Mesendoderm (in vitro differentiated cells): ENCODE results near the gene TDP1.

Source experiments
- DNase-seq: peaks from one replicate; pipeline ENCODE4 v3.0.0; 2013
- H2AK5ac ChIP-seq: 2 replicates; pipeline ENCODE4 v1.6.1; 2013; ENCODE audit warnings: low read length, inconsistent platforms
- H2BK120ac ChIP-seq: 2 replicates; pipeline ENCODE4 v1.6.1; 2013; ENCODE audit warnings: low read depth, mild to moderate bottlenecking, low read length, moderate library complexity, mixed read lengths
- H2BK15ac ChIP-seq: replicated peaks from 2 replicates; pipeline ENCODE4 v1.6.1; 2013; ENCODE audit warnings: low read depth, mild to moderate bottlenecking, moderate library complexity
- H2BK5ac ChIP-seq: 2 replicates; pipeline ENCODE4 v1.6.1; 2013; ENCODE audit warnings: low read length, inconsistent platforms
- H3K18ac ChIP-seq: 2 replicates; pipeline ENCODE4 v1.6.1; 2013; ENCODE audit warnings: mild to moderate bottlenecking, low read length, mixed read lengths
- H3K23ac ChIP-seq: one replicate; pipeline ENCODE4 v1.6.1; 2013; ENCODE audit warnings: low read length
- H3K27ac ChIP-seq: 2 replicates; pipeline ENCODE4 v1.5.1; 2013; ENCODE audit warnings: low read depth, mild to moderate bottlenecking, inconsistent platforms, low read length, moderate library complexity
- H3K27me3 ChIP-seq: 2 replicates; pipeline ENCODE4 v1.6.1; 2013; ENCODE audit warnings: low read length, control low read depth, mild to moderate bottlenecking, inconsistent platforms; ENCODE audit not compliant: insufficient read depth, poor library complexity
- H3K36me3 ChIP-seq: 2 replicates; pipeline ENCODE4 v1.6.1; 2013; ENCODE audit warnings: low read length, inconsistent platforms; ENCODE audit not compliant: control insufficient read depth, insufficient read depth
- H3K4ac ChIP-seq: one replicate; pipeline ENCODE4 v1.6.1; 2013; ENCODE audit warnings: low read depth, mild to moderate bottlenecking, low read length, moderate library complexity
- H3K4me1 ChIP-seq: 2 replicates; pipeline ENCODE4 v1.6.1; 2013; ENCODE audit warnings: low read depth, low read length, inconsistent platforms; ENCODE audit not compliant: control insufficient read depth
- H3K4me2 ChIP-seq: 2 replicates; pipeline ENCODE4 v1.6.1; 2013; ENCODE audit warnings: low read length
- H3K4me3 ChIP-seq: 2 replicates; pipeline ENCODE4 v1.5.1; 2013; ENCODE audit warnings: mild to moderate bottlenecking, low read length
- H3K56ac ChIP-seq: one replicate; pipeline ENCODE4 v1.6.1; 2013; ENCODE audit warnings: low read length
- H3K79me1 ChIP-seq: 2 replicates; pipeline ENCODE4 v1.6.1; 2013; ENCODE audit warnings: low read length, inconsistent platforms
- H3K79me2 ChIP-seq: 2 replicates; pipeline ENCODE4 v1.6.1; 2013; ENCODE audit warnings: mild to moderate bottlenecking, low read length; ENCODE audit not compliant: control insufficient read depth, insufficient read depth
- H3K9ac ChIP-seq: 2 replicates; pipeline ENCODE4 v1.6.1; 2013; ENCODE audit warnings: low read length, inconsistent platforms
- H4K5ac ChIP-seq: one replicate; pipeline ENCODE4 v1.6.1; 2013; ENCODE audit warnings: low read length
- H4K8ac ChIP-seq: one replicate; pipeline ENCODE4 v1.6.1; 2013; ENCODE audit warnings: low read depth, mild to moderate bottlenecking, control low read depth, low read length, moderate library complexity
- WGBS: extraction: QIAGEN DNeasy Blood & Tissue Kit; methylation state at CpG from one replicate; pipeline ENCODE4 v1.1.7; 2013; ENCODE audit warnings: low lambda C conversion rate, missing lambda C conversion rate; ENCODE audit not compliant: insufficient coverage; ENCODE audit errors: extremely low coverage; 5-methylcytosine and 5-hydroxymethylcytosine counted together

The TDP1 gene

GRCh38 chr14:90034835-90035525, 79.3 kb downstream of the TDP1 start:
- no peak overlapping the region for H2AK5ac ChIP-seq
- no peak overlapping the region for H3K27ac ChIP-seq
- H3K4me3 ChIP-seq: no peak overlapping the region
- H2BK120ac ChIP-seq: no peak overlapping the region
- H3K23ac ChIP-seq: peak overlapping the region; percentile 57
- H3K9ac ChIP-seq: no peak overlapping the region
- H3K79me1 ChIP-seq: no peaks in the 10 kb centered on the region
- H3K79me2 ChIP-seq: no peaks in the 10 kb centered on the region
- H3K4ac ChIP-seq: no peak overlapping the region
- no CpG with 5 or more reads among the region's 6 CpGs for WGBS
- H4K8ac ChIP-seq: no peak overlapping the region
- no peak overlapping the region for H3K18ac ChIP-seq
- peak overlapping the region; percentile 38 for H3K56ac ChIP-seq
- H3K4me1 ChIP-seq: peaks cover 3% of the 10 kb centered on the region
- peaks cover 1% of the 10 kb centered on the region for H3K36me3 ChIP-seq
- DNase-seq: peak; percentile 11
- no peak overlapping the region for H3K4me2 ChIP-seq
- no peaks in the 10 kb centered on the region for H3K27me3 ChIP-seq
- H4K5ac ChIP-seq: no peak overlapping the region
- no peak overlapping the region for H2BK15ac ChIP-seq
- peak overlapping the region; percentile 71 for H2BK5ac ChIP-seq

DNA sequence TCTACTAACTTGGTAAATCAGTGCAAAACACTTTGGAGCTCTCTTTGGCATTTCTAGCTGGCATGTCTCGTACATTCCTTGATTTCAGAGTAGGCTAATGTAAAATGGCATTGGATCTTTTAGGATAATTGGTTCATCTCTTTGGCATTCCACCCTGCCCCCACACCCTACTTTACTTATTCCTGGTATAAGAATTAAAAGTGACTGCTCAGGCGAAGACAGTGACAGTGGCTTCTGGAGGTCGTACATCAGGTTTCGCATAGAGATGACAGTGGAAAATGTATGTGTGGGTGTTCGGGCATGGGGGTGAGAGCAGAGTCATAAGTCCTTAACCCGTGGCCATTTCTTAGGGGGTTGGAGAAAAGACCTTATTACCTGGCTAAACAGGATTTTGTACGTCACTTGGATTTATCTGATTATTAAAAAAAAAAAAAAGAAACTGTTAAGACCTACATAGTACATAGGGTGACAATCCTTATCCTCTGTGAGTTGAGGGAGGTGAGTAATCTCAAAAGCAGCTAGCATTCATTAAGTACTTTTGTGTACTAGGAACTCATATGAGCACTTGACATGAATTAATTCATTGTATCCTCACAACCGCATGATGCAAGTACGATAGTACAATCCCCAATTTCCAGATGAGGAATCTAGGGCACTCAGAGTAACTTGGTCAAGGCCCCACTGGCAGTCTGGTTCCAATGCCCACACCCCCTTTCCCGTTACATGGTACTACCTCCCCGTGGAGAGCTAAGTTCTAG, 83.7 kb downstream of the TDP1 start:
- Histone ChIP-seq H3K36me3 (no peaks in the 10 kb centered on the region), H3K79me2 (no peaks in the 10 kb centered on the region), H3K27ac (no peak overlapping the region), H2BK120ac (no peak overlapping the region), H2AK5ac (no peak overlapping the region), H2BK15ac (no peak overlapping the region), H4K8ac (no peak overlapping the region), H3K9ac (no peak overlapping the region), H3K4me2 (no peak overlapping the region), H2BK5ac (no peak overlapping the region), H3K18ac (no peak overlapping the region), H3K56ac (no peak overlapping the region), H3K79me1 (no peaks in the 10 kb centered on the region), H3K27me3 (no peaks in the 10 kb centered on the region), H3K4me1 (peaks cover 3% of the 10 kb centered on the region), H3K23ac (no peak overlapping the region), H3K4ac (no peak overlapping the region), H4K5ac (no peak overlapping the region), H3K4me3 (no peak overlapping the region)
- DNase-seq: no peak
- no CpG with 5 or more reads among the region's 11 CpGs for WGBS

GRCh38 chr14:90040411-90040810, 84.7 kb downstream of the TDP1 start:
- Histone ChIP-seq H3K4me2 (no peak overlapping the region), H3K79me1 (no peaks in the 10 kb centered on the region), H2BK15ac (no peak overlapping the region), H3K79me2 (no peaks in the 10 kb centered on the region), H2BK5ac (no peak overlapping the region), H2BK120ac (no peak overlapping the region), H2AK5ac (no peak overlapping the region), H3K9ac (no peak overlapping the region), H3K18ac (no peak overlapping the region), H3K4ac (no peak overlapping the region), H3K23ac (no peak overlapping the region), H3K27me3 (no peaks in the 10 kb centered on the region), H3K4me3 (no peak overlapping the region), H4K8ac (no peak overlapping the region), H3K36me3 (no peaks in the 10 kb centered on the region), H3K56ac (no peak overlapping the region), H3K27ac (no peak overlapping the region), H3K4me1 (no peaks in the 10 kb centered on the region), H4K5ac (no peak overlapping the region)
- no peak for DNase-seq
- WGBS: no CpG with 5 or more reads among the region's 3 CpGs

- H3K27ac ChIP-seq: no peak overlapping the region
- H4K8ac ChIP-seq: no peak overlapping the region
- no peak overlapping the region for H2AK5ac ChIP-seq
- no peak overlapping the region for H3K9ac ChIP-seq
- H3K79me1 ChIP-seq: no peaks in the 10 kb centered on the region
- no peak overlapping the region for H2BK5ac ChIP-seq
- H3K23ac ChIP-seq: no peak overlapping the region
- H3K18ac ChIP-seq: no peak overlapping the region
- no peak overlapping the region for H3K4me3 ChIP-seq
- H3K4me2 ChIP-seq: no peak overlapping the region
- no peak overlapping the region for H3K4ac ChIP-seq
- no CpG with 5 or more reads among the region's 9 CpGs for WGBS
- H3K27me3 ChIP-seq: no peaks in the 10 kb centered on the region
- H3K56ac ChIP-seq: no peak overlapping the region
- H3K36me3 ChIP-seq: no peaks in the 10 kb centered on the region
- H3K4me1 ChIP-seq: no peaks in the 10 kb centered on the region
- no peak overlapping the region for H2BK120ac ChIP-seq
- H3K79me2 ChIP-seq: no peaks in the 10 kb centered on the region
- DNase-seq: no peak
- H4K5ac ChIP-seq: no peak overlapping the region
- no peak overlapping the region for H2BK15ac ChIP-seq
Measured at GRCh38 chr14:90042496-90043252, 86.9 kb downstream of the TDP1 start.

DNA sequence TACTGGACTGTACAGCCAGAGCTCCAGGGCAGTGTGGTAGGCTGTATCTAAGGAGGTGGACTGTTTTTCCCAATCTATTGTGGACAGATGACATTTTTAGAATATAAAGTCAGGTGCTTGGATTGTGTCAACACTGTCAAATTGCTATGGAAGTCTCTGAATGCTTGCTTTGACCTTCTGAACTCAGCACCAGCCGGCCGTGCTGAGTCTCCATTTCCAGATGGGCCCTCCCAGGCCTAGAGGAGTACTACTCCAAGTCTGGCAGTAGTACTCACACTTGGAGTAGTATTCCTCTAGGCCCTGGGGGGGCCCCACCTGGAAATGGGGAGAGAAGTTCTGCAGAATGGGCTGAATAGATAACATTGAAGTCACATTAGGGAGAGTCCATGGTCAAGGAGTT, 89.9 kb downstream of the TDP1 start:
- H3K4me3 ChIP-seq: no peak overlapping the region
- no peaks in the 10 kb centered on the region for H3K79me2 ChIP-seq
- no peak overlapping the region for H3K9ac ChIP-seq
- WGBS: no CpG with 5 or more reads among the region's 2 CpGs
- no peak for DNase-seq
- H3K79me1 ChIP-seq: no peaks in the 10 kb centered on the region
- no peak overlapping the region for H2BK5ac ChIP-seq
- H2AK5ac ChIP-seq: no peak overlapping the region
- no peak overlapping the region for H4K8ac ChIP-seq
- H3K4me2 ChIP-seq: no peak overlapping the region
- no peaks in the 10 kb centered on the region for H3K4me1 ChIP-seq
- no peak overlapping the region for H3K23ac ChIP-seq
- H3K36me3 ChIP-seq: no peaks in the 10 kb centered on the region
- H2BK15ac ChIP-seq: no peak overlapping the region
- H2BK120ac ChIP-seq: no peak overlapping the region
- no peak overlapping the region for H3K27ac ChIP-seq
- no peak overlapping the region for H3K56ac ChIP-seq
- no peak overlapping the region for H3K18ac ChIP-seq
- no peaks in the 10 kb centered on the region for H3K27me3 ChIP-seq
- no peak overlapping the region for H3K4ac ChIP-seq
- H4K5ac ChIP-seq: no peak overlapping the region
